Body of pancreas (tissue), 4 donors: ENCODE results near the gene YEATS4.

Experiments
- CTCF ChIP-seq, 7 experiments: fragments of 450-650 bp in 4 of 7; fragments of 200-600 bp in 3 of 7; sonication (generic) in 3 of 7; IDR thresholded peaks; one replicate each; pipeline ENCODE4 v1.5.1; 2016 to 2019; ENCODE audit warnings: antibody characterized with exemption in 7 of 7
- POLR2A ChIP-seq, 3 donors: fragments of 450-650 bp; IDR thresholded peaks; one replicate each; pipeline ENCODE4 v1.6.1; 2016; ENCODE audit warnings: antibody characterized with exemption in 3 of 3, mild to moderate bottlenecking in 2 of 3

- TF ChIP-seq CTCF (IDR thresholded peaks at IDR 0.05) (no peak), POLR2A (IDR thresholded peaks at IDR 0.05) (no peak)
Measured at GRCh38 chr12:69338936-69339335, 20.6 kb upstream of the YEATS4 start.
